Smooth muscle cell (in vitro differentiated cells): Measurements from ENCODE around the gene C3orf52. TPM values are rescaled to one million over a fixed set of nuclear protein-coding genes. Genes with fewer than 3 reads are reported as not detected.

Experiments
- DNase-seq: peaks from one replicate; lab custom pipeline; 2025; ENCODE audit not compliant: unreplicated experiment; lab: John Stamatoyannopoulos, UW
- H2AFZ ChIP-seq: fragments of 200-600 bp; sonication (generic); 2 replicates; pipeline ENCODE4 v1.6.0; 2016; ENCODE audit warnings: antibody characterized with exemption, low read depth, mild to moderate bottlenecking
- H3F3A ChIP-seq: fragments of 200-600 bp; sonication (generic); 2 replicates; pipeline ENCODE4 v1.6.0; 2017; ENCODE audit warnings: antibody characterized with exemption, low read depth
- H3K27ac ChIP-seq: fragments of 200-600 bp; sonication (generic); 2 replicates; pipeline ENCODE4 v1.5.1; 2016; ENCODE audit warnings: low read depth, mild to moderate bottlenecking
- H3K27me3 ChIP-seq: fragments of 200-600 bp; sonication (generic); 2 replicates; pipeline ENCODE4 v1.6.1; 2016; ENCODE audit warnings: low read depth, mild to moderate bottlenecking
- H3K36me3 ChIP-seq: fragments of 200-600 bp; sonication (generic); 2 replicates; pipeline ENCODE4 v1.5.1; 2016; ENCODE audit warnings: low read depth
- H3K4me1 ChIP-seq: fragments of 200-600 bp; sonication (generic); 2 replicates; pipeline ENCODE4 v1.5.1; 2016; ENCODE audit warnings: low read depth
- H3K4me2 ChIP-seq: fragments of 200-600 bp; sonication (generic); 2 replicates; pipeline ENCODE4 v1.6.0; 2016; ENCODE audit warnings: mild to moderate bottlenecking
- H3K4me3 ChIP-seq: fragments of 200-600 bp; sonication (generic); 2 replicates; pipeline ENCODE4 v1.5.1; 2016; ENCODE audit warnings: mild to moderate bottlenecking
- H3K79me2 ChIP-seq: fragments of 200-600 bp; sonication (generic); 2 replicates; pipeline ENCODE4 v1.6.0; 2016; ENCODE audit warnings: low read depth, mild to moderate bottlenecking
- H3K9ac ChIP-seq: fragments of 200-600 bp; sonication (generic); 2 replicates; pipeline ENCODE4 v1.6.0; 2016; ENCODE audit warnings: low read depth
- H3K9me3 ChIP-seq: fragments of 200-600 bp; sonication (generic); replicated peaks from 2 replicates; pipeline ENCODE4 v1.5.1; 2016; ENCODE audit warnings: low read depth
- H4K20me1 ChIP-seq: fragments of 200-600 bp; sonication (generic); 2 replicates; pipeline ENCODE4 v1.6.0; 2016; ENCODE audit warnings: low read depth
- CTCF ChIP-seq: fragments of 200-600 bp; sonication (generic); IDR thresholded peaks from 2 replicates; pipeline ENCODE4 v1.5.1; 2017; ENCODE audit warnings: borderline replicate concordance, mild to moderate bottlenecking, antibody characterized with exemption; ENCODE audit not compliant: insufficient read depth, poor library complexity, severe bottlenecking
- WGBS: methylation state at CpG from one replicate; pipeline ENCODE4 v1.1.7; 2016; ENCODE audit warnings: low lambda C conversion rate; 5-methylcytosine and 5-hydroxymethylcytosine counted together
- polyA plus RNA-seq: library from polyadenylated mRNA; unstranded; fragments of >200 nt; fragmentation: Nextera tagmentation; extraction: Ambion mirVana; gene quantifications from 2 replicates; pipeline ENCODE4 v1.2.1, GENCODE V29; 2016
- total RNA-seq: library from RNA; depleted of rRNA; stranded (reverse); fragments of >200 nt; gene quantifications from 2 replicates; pipeline ENCODE4 v1.2.3, GENCODE V29; 2014

The C3orf52 gene
- total and polyA plus RNA-seq, 2 experiments from 2014 or later, result 4.0 to 10.2 TPM

GRCh38 chr3:112048911-112049310 lies 37.3 kb upstream of the C3orf52 start:
- WGBS, result 34% methylated on average over 8 of the region's 8 CpGs

GRCh38 chr3:112053229-112053628 lies 33.0 kb upstream of the C3orf52 start:
- Histone ChIP-seq H3K4me1 (peaks cover 9% of the 10 kb centered on the region), H3K4me2 (no peak overlapping the region), H3K4me3 (no peak overlapping the region), H3F3A (no peaks in the 10 kb centered on the region), H3K79me2 (no peaks in the 10 kb centered on the region), H3K36me3 (no peaks in the 10 kb centered on the region), H3K27me3 (no peaks in the 10 kb centered on the region), H2AFZ (no peak overlapping the region), H3K9me3 (no peaks in the 10 kb centered on the region), H3K9ac (no peak overlapping the region), H4K20me1 (no peaks in the 10 kb centered on the region), H3K27ac (no peak overlapping the region)
- WGBS, result 22% methylated on average over 1 of the region's 1 CpG
- no peak for TF ChIP-seq CTCF
- no peak for DNase-seq

More at GRCh38 chr3:112048911-112049310, 37.3 kb upstream of the C3orf52 start:
- Histone ChIP-seq H3K4me1 (peaks cover 9% of the 10 kb centered on the region), H4K20me1 (no peaks in the 10 kb centered on the region), H3K27me3 (no peaks in the 10 kb centered on the region), H3K27ac (no peak overlapping the region), H3F3A (no peaks in the 10 kb centered on the region), H3K4me2 (no peak overlapping the region), H3K9ac (no peak overlapping the region), H3K9me3 (no peaks in the 10 kb centered on the region), H3K36me3 (no peaks in the 10 kb centered on the region), H2AFZ (no peak overlapping the region), H3K79me2 (no peaks in the 10 kb centered on the region), H3K4me3 (no peak overlapping the region)
- TF ChIP-seq CTCF, result no peak
- DNase-seq, result no peak

GRCh38 chr3:112056451-112056929 lies 29.7 kb upstream of the C3orf52 start:
- Histone ChIP-seq H4K20me1 (no peaks in the 10 kb centered on the region), H3K27me3 (no peaks in the 10 kb centered on the region), H2AFZ (no peak overlapping the region), H3K27ac (no peak overlapping the region), H3K9ac (no peak overlapping the region), H3K36me3 (no peaks in the 10 kb centered on the region), H3K4me2 (no peak overlapping the region), H3F3A (no peaks in the 10 kb centered on the region), H3K79me2 (no peaks in the 10 kb centered on the region), H3K4me3 (no peak overlapping the region), H3K4me1 (peaks cover 9% of the 10 kb centered on the region), H3K9me3 (no peaks in the 10 kb centered on the region)
- DNase-seq, result no peak
- 84% methylated on average over 6 of the region's 6 CpGs for WGBS
- TF ChIP-seq CTCF, result no peak

- no peak for TF ChIP-seq CTCF
- Histone ChIP-seq H4K20me1 (no peaks in the 10 kb centered on the region), H3K27ac (no peak overlapping the region), H3F3A (no peaks in the 10 kb centered on the region), H3K27me3 (no peaks in the 10 kb centered on the region), H3K4me3 (no peak overlapping the region), H2AFZ (no peak overlapping the region), H3K9me3 (no peaks in the 10 kb centered on the region), H3K9ac (no peak overlapping the region), H3K4me1 (no peaks in the 10 kb centered on the region), H3K79me2 (no peaks in the 10 kb centered on the region), H3K4me2 (no peak overlapping the region), H3K36me3 (no peaks in the 10 kb centered on the region)
- 94% methylated on average over 1 of the region's 1 CpG for WGBS
- no peak for DNase-seq
Observed at GRCh38 chr3:112059497-112059896, 26.7 kb upstream of the C3orf52 start.
